SK-N-SH treated with all-trans-retinoic acid at 6 μM for 48 hours (cell line): ENCODE data around the gene KIAA0408.

Experiments used
- ARNTL ChIP-seq: fragments of 450-650 bp; formaldehyde crosslinking; IDR thresholded peaks from 2 replicates; pipeline ENCODE4 v1.5.0; 2020; ENCODE audit warnings: low read depth, mild to moderate bottlenecking, moderate library complexity, borderline replicate concordance
- ESRRG ChIP-seq: fragments of 250-450 bp; sonication (Bioruptor Pico); IDR thresholded peaks from 2 replicates; pipeline ENCODE4 v1.6.1; 2021; ENCODE audit warnings: mild to moderate bottlenecking
- SNAI2 ChIP-seq: fragments of 250-450 bp; sonication (Bioruptor Pico); IDR thresholded peaks from 2 replicates; pipeline ENCODE4 v1.5.0; 2020; ENCODE audit warnings: mild to moderate bottlenecking, moderate library complexity
- ZC3H10 ChIP-seq: fragments of 250-450 bp; sonication (Bioruptor Pico); IDR thresholded peaks from 2 replicates; pipeline ENCODE4 v1.5.1; 2021; ENCODE audit warnings: mild to moderate bottlenecking, moderate library complexity
- ZFP3 ChIP-seq: fragments of 250-450 bp; sonication (Bioruptor Pico); IDR thresholded peaks from 2 replicates; pipeline ENCODE4 v1.5.0; 2020; ENCODE audit warnings: mild to moderate bottlenecking, moderate library complexity
- ZFP30 ChIP-seq: fragments of 450-650 bp; formaldehyde crosslinking; IDR thresholded peaks from 2 replicates; pipeline ENCODE4 v1.5.0; 2022; ENCODE audit warnings: mild to moderate bottlenecking, moderate library complexity
- ZNF565 ChIP-seq: fragments of 450-650 bp; formaldehyde crosslinking; conservative IDR thresholded peaks from 2 replicates; pipeline ENCODE4 v1.5.0; 2020; ENCODE audit warnings: low read depth, mild to moderate bottlenecking, moderate library complexity
- TF ChIP-seq, protein P1 (sequence below): fragments of 250-450 bp; sonication (Bioruptor Pico); IDR thresholded peaks from 2 replicates; pipeline ENCODE4 v1.5.1; 2020; ENCODE audit warnings: low read depth, mild to moderate bottlenecking, moderate library complexity
- TF ChIP-seq, protein P2 (sequence below): fragments of 250-450 bp; sonication (Bioruptor Pico); IDR thresholded peaks from 2 replicates; pipeline ENCODE4 v1.5.0; 2020; ENCODE audit warnings: mild to moderate bottlenecking, moderate library complexity

DNA sequence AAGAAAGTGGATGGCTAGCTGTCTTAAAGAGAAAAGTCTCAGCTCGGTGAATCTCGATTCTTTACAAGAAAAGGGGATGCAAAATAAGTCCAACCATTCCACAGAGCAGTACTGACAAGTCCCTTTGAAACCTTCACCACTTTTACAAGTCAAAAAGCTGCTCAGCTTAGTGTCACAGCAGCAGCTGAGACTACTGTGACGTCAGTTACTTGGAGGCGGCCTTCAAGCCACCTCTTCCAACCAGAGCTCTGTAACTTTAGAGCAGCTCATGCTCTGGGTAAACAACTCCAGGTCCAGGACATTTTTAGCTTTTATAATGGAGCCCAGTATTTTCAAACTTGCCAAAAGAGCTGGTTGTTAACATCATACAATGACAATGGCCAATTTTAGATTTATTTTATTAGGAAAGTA is at the start of gene KIAA0408:
- TF ChIP-seq ZFP3 (no peak), ARNTL (CRISPR knock-in tag) (no peak), ZNF565 (CRISPR knock-in tag) (no peak), ZC3H10 (CRISPR knock-in tag) (no peak), SNAI2 (CRISPR knock-in tag) (no peak), ZFP30 (CRISPR knock-in tag) (no peak), ESRRG (no peak)
- TF ChIP-seq, protein P1, sequence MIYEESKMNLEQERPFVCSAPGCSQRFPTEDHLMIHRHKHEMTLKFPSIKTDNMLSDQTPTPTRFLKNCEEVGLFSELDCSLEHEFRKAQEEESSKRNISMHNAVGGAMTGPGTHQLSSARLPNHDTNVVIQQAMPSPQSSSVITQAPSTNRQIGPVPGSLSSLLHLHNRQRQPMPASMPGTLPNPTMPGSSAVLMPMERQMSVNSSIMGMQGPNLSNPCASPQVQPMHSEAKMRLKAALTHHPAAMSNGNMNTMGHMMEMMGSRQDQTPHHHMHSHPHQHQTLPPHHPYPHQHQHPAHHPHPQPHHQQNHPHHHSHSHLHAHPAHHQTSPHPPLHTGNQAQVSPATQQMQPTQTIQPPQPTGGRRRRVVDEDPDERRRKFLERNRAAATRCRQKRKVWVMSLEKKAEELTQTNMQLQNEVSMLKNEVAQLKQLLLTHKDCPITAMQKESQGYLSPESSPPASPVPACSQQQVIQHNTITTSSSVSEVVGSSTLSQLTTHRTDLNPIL (CRISPR knock-in tag), result no peak
- TF ChIP-seq, protein P2, sequence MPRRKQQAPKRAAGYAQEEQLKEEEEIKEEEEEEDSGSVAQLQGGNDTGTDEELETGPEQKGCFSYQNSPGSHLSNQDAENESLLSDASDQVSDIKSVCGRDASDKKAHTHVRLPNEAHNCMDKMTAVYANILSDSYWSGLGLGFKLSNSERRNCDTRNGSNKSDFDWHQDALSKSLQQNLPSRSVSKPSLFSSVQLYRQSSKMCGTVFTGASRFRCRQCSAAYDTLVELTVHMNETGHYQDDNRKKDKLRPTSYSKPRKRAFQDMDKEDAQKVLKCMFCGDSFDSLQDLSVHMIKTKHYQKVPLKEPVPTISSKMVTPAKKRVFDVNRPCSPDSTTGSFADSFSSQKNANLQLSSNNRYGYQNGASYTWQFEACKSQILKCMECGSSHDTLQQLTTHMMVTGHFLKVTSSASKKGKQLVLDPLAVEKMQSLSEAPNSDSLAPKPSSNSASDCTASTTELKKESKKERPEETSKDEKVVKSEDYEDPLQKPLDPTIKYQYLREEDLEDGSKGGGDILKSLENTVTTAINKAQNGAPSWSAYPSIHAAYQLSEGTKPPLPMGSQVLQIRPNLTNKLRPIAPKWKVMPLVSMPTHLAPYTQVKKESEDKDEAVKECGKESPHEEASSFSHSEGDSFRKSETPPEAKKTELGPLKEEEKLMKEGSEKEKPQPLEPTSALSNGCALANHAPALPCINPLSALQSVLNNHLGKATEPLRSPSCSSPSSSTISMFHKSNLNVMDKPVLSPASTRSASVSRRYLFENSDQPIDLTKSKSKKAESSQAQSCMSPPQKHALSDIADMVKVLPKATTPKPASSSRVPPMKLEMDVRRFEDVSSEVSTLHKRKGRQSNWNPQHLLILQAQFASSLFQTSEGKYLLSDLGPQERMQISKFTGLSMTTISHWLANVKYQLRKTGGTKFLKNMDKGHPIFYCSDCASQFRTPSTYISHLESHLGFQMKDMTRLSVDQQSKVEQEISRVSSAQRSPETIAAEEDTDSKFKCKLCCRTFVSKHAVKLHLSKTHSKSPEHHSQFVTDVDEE (CRISPR knock-in tag), result no peak
